Stimulated activated CD4-positive, alpha-beta T cell treated with anti-CD3 and anti-CD28 coated beads, Interleukin-1b, Interleukin-23, amount 100 ng/mL, for 1 hour (primary cell): Measurements from ENCODE around the gene ARHGAP42.
"Not testable (repeated sequence)": the region's sequence is repeated elsewhere in the genome, so short reads cannot be mapped to it uniquely, and the experiment has no call there.

Experiments used
- DNase-seq, 2 donors: peaks; one replicate each; pipeline ENCODE4 v3.0.0-alpha.2; 2020; ENCODE audit warnings: low read depth in 2 of 2

The ARHGAP42 gene

GRCh38 chr11:100687054-100687629 is at the start of gene ARHGAP42:
ARHGAP42 (plus strand) TSS chr11:100687288; CDS start chr11:100687679, 391 bp downstream.
- DNase-seq: no peak

GRCh38 chr11:100637706-100638105 is 49.4 kb upstream of the ARHGAP42 start:
- DNase-seq: no peak

DNA sequence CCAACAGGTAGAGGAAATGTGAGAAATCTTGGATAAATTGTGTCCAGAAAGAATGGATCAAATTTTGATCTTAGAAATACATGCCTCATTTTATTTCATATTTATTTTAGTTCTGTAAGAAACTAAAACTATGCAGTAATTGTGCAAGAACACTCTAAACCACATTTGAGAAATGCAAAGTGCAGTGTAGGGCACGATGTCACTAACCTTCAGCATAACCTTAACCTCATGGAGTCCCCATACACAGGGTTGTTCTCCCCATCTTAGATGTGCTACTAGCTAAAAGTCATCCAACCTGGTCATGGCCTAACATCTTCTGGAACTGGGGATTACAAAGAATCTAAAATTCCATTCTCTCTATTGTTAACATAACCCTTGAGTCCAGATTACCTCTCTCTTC is 48.4 kb upstream of the ARHGAP42 start:
- no peak for DNase-seq

DNA sequence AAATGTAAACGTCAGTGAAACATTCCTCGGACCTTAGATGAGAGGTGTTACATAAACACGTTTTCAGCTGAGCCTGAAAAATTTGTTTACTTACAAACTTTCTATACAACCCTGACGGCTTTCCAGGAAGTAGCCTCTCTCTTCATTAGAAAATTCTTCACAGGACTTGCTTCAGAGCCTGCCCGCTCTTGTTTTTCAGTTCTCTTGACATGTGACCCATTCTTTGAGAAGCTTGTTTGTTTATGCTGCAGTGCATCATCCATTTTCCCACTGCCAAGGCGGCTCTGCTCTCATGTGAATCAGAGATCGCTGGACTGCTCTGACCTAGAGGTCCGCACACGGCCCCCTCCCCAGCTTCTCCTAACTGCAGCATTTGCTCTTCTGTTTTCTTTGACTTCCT is 47.9 kb upstream of the ARHGAP42 start:
- no peak for DNase-seq

DNA sequence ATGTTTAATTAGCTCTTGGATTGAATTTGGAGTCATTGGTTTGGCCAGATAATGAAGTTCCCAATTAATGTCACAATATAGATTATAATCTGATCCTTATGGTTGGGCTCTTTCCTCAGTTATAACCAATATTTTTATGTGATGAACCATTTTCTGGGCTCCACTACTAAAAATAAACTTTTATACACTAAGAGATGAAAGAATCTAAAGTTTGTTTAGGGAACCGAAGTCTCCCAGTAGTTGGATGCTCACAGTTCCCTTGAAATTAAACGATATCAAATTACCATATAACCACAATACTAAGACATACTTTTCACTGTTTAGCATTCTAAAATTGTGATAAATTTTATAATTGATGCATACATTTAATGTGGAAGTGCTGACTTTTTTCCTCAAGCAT is 47.0 kb upstream of the ARHGAP42 start:
- DNase-seq: no peak

GRCh38 chr11:100640646-100641045 is 46.4 kb upstream of the ARHGAP42 start:
- DNase-seq: no peak

- no peak for DNase-seq
Observed at GRCh38 chr11:100641456-100641855, 45.6 kb upstream of the ARHGAP42 start.

DNA sequence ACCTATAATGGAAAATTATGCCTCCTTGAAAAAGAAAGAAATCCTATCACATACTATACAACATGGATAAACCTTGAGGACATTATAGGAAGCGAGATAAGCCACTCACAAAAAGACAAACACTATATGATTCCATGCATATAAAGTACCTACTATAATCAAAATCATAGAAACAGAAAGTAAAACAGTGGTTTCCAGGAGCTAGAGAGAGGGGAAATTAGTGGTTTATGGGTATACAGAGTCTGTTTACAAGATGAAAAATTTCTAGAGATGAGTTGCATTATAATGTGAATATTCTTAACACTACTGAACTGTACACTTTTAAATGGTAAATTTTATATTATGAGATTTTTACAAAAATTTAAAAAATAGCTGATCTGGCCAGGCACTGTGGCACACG is 40.5 kb upstream of the ARHGAP42 start:
- no peak for DNase-seq

DNA sequence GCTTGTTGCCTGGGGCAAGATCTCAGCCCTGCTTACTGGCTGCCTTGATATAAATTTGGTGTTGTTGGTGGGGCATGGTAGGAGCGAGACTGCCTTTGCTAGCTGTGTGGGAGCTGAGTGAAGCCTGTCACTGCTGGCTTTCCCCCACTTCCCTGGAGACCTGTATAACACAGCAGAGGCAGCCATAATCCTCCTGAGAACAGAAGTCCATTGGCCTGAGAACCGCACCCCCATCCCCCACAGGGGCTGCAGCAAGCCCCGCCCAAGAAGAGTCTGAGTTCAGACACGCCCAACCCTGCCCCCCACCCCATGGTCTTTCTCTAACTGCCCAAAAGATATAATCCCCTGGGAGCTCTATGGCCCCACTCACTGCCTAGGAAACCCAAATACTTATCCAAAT is 39.2 kb upstream of the ARHGAP42 start:
- no peak for DNase-seq

DNA sequence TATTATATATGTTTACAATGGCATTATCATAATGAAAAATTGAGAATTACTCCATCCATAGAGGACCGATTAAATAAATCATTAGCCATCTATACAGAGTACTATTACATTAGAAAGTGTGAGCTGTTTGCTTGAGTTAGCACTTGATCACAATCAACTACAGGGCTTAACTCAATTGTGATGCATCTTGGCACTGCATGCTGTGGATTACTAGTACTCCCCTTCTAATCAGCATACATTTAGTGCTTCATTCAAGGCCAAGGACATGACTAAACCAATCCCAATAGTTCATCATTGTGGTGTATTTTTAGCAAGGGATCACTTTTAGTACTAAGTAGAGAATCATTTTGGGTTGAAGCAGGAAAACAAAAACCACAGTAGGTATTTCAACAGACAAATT is 23.5 kb upstream of the ARHGAP42 start:
- no peak for DNase-seq

GRCh38 chr11:100663996-100664395 is 23.1 kb upstream of the ARHGAP42 start:
- no peak for DNase-seq

DNA sequence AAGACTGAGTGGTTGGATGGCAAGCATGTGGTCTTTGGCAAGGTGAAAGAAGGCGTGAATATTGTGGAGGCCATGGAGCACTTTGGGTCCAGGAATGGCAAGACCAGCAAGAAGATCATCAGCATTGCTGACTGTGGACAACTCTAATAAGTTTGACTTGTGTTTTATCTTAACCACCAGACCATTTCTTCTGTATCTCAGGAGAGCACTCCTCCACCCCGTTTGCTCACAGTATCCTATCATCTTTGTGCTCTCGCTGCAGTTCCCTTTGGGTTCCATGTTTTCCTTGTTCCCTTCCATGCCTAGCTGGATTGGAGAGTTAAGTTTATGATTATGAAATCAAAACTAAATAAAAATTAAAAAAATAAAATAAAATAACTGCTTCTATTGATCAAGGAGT is 20.3 kb upstream of the ARHGAP42 start:
- DNase-seq: not testable (repeated sequence)

DNA sequence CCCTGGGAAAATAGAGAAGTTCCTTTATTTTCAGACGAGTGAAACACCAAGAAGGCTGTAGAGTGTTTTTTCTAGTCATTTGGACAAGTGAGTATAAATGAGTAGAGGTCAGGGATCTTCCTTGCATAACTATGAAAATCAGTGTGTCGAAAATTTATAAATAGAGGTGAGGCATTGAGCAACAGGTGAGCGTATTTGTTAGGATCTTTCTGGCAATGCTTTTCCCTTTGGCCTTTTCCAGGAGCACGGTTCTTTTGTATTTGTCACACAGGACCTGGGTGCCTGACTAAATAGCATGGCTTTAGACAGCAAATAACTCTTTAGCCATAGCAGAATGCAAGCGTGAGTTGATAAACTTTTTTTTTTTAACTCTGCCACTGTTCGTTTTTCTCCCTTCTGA is 19.6 kb upstream of the ARHGAP42 start:
- no peak for DNase-seq

- no peak for DNase-seq
Observed at GRCh38 chr11:100670140-100670539, 16.9 kb upstream of the ARHGAP42 start.

DNA sequence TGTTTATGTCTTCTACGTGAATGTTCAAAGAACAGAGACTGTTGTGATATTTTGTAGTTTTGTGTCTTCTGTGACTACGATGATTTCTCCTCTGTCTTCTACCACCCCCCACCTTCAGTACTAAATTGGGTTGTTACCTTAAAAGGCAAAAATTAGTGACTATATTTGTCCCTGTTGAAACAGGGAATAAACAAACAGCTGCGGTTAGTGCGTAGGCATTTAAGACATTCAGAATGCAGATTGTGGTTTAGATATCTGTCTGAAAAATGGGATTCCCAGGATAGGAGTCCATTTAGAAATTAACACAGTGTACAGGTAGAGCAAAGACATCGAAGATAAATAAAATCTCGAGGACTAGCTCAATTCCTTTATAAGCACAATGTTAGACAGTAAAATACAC is 15.6 kb upstream of the ARHGAP42 start:
- DNase-seq: no peak

GRCh38 chr11:100672498-100673033 is 14.5 kb upstream of the ARHGAP42 start:
- no peak for DNase-seq

- DNase-seq: no peak
Observed at GRCh38 chr11:100673063-100673462, 14.0 kb upstream of the ARHGAP42 start.

DNA sequence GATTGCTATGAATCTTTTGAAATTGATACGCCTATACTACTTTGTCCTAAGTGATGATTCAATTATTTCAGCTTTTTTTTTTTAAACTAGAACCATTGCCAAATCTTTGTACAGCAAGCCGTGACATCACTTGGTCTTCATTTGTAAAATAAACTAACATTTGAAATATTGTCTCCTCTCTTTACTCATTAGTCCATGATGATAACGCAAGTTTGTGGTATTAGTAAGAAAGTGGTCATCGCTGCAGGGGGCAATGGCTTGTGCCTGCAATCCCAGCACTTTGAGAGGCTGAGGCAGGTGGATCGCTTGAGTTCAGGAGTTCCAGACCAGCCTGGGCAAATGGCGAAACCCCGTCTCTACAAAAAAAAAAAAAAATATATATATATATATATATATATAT is 12.9 kb upstream of the ARHGAP42 start:
- no peak for DNase-seq

- no peak for DNase-seq
Observed at GRCh38 chr11:100675115-100675650, 11.9 kb upstream of the ARHGAP42 start.

- DNase-seq: no peak
Observed at GRCh38 chr11:100676901-100677300, 10.2 kb upstream of the ARHGAP42 start.

DNA sequence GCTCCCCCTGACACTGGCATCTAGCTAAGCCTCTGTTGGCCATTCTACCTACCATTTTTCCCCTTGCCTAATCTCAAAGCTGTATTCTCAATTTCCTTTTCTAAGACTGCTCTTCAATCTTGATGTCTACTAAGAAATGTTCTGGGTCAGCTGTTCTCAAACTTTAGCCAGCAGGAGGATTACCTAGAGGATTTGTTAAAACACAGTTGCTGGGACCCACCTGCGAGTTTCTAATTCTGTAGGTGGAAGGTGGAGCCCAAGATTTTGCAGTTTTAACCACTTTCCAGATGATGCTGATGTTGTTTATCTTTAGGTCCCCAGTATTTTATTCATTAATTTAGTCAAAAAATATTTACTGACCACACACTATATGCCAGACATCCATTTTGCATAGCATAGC is 9.3 kb upstream of the ARHGAP42 start:
- no peak for DNase-seq

DNA sequence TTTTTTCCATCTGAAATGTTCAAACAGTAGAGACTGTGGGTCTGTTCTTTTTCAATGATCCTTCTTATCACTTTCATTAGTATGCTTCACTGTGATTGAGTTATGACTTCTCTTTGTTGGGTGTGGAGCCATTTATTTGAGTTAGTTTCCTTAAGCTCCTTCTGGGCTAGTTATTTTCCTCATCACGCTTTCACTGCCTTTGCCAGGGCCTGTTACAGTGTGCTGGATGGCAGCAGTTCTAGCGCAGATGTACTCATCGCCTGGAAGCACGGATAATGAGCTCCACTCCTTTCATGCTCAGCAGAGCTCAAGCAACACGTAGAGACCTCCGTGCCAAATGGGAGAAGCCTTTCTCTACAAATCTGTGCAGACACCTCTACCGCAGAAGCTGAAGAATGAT is 7.0 kb upstream of the ARHGAP42 start:
- no peak for DNase-seq

GRCh38 chr11:100681064-100681502 is 6.0 kb upstream of the ARHGAP42 start:
- DNase-seq: no peak
